Glutamatergic neuron (in vitro differentiated cells): ENCODE results near the gene OPTC. TPM values are rescaled to one million over a fixed set of nuclear protein-coding genes. Genes with fewer than 3 reads are reported as not detected.

Source experiments
- DNase-seq: peaks from one replicate; pipeline ENCODE4 v3.0.0; 2022
- H3K27ac Mint-ChIP-seq: one replicate; pipeline ENCODE4 v1.8.0; 2020; ENCODE audit warnings: mild to moderate bottlenecking, mixed read lengths, inconsistent platforms; ENCODE audit not compliant: unreplicated experiment
- H3K27me3 Mint-ChIP-seq: one replicate; pipeline ENCODE4 v1.8.0; 2020; ENCODE audit warnings: mild to moderate bottlenecking, moderate library complexity, mixed read lengths, inconsistent platforms; ENCODE audit not compliant: unreplicated experiment
- H3K36me3 Mint-ChIP-seq: one replicate; pipeline ENCODE4 v1.8.0; 2020; ENCODE audit warnings: mild to moderate bottlenecking, mixed read lengths, inconsistent platforms; ENCODE audit not compliant: unreplicated experiment
- H3K4me1 Mint-ChIP-seq: one replicate; pipeline ENCODE4 v1.8.0; 2020; ENCODE audit warnings: mild to moderate bottlenecking, low read depth, mixed read lengths, inconsistent platforms; ENCODE audit not compliant: unreplicated experiment
- H3K4me3 Mint-ChIP-seq: one replicate; pipeline ENCODE4 v1.8.0; 2020; ENCODE audit warnings: mild to moderate bottlenecking, mixed read lengths, inconsistent platforms; ENCODE audit not compliant: unreplicated experiment
- H3K9me3 Mint-ChIP-seq: one replicate; pipeline ENCODE4 v1.8.0; 2020; ENCODE audit warnings: mild to moderate bottlenecking, moderate library complexity, mixed read lengths, inconsistent platforms; ENCODE audit not compliant: unreplicated experiment
- total RNA-seq: library from RNA; stranded (reverse); fragmentation: NEBNext Ultra II Directional; extraction: Animal tissue kit (Norgen Biotek cat#: 25700); gene quantifications from one replicate; pipeline ENCODE4 v1.2.1, GENCODE V29; 2021; ENCODE audit not compliant: unreplicated experiment
- TF ChIP-seq, protein P1 (sequence below): fragments of 200-600 bp; sonication (generic); IDR thresholded peaks from one replicate; pipeline ENCODE4 v1.5.0; 2021; ENCODE audit not compliant: partially characterized antibody, unreplicated experiment

Gene OPTC
- total RNA-seq, 1 donor from 2014 or later, result not detected

GRCh38 chr1:203450001-203450400 is 44.0 kb upstream of the OPTC start:
- Mint-ChIP-seq H3K9me3 (peaks cover 9% of the 10 kb centered on the region), H3K27ac (no peak overlapping the region), H3K4me1 (peaks cover 30% of the 10 kb centered on the region), H3K27me3 (peaks cover 1% of the 10 kb centered on the region), H3K4me3 (no peak overlapping the region), H3K36me3 (peaks cover 3% of the 10 kb centered on the region)
- no peak for DNase-seq
- TF ChIP-seq, protein P1, sequence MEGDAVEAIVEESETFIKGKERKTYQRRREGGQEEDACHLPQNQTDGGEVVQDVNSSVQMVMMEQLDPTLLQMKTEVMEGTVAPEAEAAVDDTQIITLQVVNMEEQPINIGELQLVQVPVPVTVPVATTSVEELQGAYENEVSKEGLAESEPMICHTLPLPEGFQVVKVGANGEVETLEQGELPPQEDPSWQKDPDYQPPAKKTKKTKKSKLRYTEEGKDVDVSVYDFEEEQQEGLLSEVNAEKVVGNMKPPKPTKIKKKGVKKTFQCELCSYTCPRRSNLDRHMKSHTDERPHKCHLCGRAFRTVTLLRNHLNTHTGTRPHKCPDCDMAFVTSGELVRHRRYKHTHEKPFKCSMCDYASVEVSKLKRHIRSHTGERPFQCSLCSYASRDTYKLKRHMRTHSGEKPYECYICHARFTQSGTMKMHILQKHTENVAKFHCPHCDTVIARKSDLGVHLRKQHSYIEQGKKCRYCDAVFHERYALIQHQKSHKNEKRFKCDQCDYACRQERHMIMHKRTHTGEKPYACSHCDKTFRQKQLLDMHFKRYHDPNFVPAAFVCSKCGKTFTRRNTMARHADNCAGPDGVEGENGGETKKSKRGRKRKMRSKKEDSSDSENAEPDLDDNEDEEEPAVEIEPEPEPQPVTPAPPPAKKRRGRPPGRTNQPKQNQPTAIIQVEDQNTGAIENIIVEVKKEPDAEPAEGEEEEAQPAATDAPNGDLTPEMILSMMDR, result no peak

GRCh38 chr1:203450479-203451149 is 43.3 kb upstream of the OPTC start:
- no peak overlapping the region for H3K27ac Mint-ChIP-seq
- H3K4me3 Mint-ChIP-seq, result no peak overlapping the region
- DNase-seq, result no peak
- peaks cover 1% of the 10 kb centered on the region for H3K27me3 Mint-ChIP-seq
- no peaks in the 10 kb centered on the region for H3K36me3 Mint-ChIP-seq
- H3K4me1 Mint-ChIP-seq, result peaks cover 30% of the 10 kb centered on the region
- TF ChIP-seq, protein P1, result no peak
- peaks cover 9% of the 10 kb centered on the region for H3K9me3 Mint-ChIP-seq

DNA sequence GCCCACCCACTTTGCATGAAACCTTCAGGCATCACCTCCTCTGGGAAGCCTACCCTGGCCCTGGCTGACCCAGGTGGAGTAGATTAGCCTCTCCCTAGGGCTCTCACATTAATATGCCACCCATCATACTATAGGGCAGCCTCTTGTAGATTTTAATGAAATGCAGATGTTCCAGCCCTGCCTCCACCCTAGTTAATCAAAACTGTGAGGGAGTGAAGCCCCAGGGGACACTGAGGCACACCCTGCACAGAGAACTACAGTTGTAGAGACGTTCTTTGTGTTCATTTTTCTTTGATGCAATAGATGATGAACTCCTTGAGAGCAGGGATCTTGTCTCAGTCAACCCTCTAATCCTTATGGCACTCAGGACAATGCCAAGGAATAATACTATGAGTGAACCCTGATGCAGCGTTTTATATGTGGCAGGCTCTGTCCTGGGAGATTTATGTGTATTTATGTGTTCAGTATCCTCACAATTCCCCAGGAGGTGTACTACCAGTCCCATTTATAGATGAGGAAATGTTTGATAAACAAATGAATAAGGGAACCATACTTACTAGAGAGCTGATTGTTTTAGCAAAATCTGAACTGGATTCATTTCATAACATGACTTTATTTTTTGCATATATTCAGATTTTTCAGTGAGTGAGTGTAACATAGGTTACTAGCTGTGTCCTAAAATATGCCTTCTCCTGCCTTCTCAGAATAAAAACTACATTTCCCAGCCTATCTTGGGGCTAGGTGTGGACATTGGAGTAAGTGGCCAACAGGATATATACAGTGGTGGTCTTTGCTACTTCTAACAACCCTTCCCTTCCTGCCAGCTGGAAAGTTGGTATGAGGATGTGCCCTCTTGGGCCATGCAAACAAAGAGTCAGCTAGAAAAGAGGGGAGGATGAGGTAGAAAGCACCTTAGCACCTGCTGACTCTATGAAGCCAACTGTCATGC is 41.8 kb upstream of the OPTC start:
- Mint-ChIP-seq H3K36me3 (no peaks in the 10 kb centered on the region), H3K4me1 (peaks cover 30% of the 10 kb centered on the region), H3K27me3 (peaks cover 1% of the 10 kb centered on the region), H3K27ac (no peak overlapping the region), H3K9me3 (peaks cover 9% of the 10 kb centered on the region), H3K4me3 (no peak overlapping the region)
- DNase-seq, result no peak
- TF ChIP-seq, protein P1, result no peak

DNA sequence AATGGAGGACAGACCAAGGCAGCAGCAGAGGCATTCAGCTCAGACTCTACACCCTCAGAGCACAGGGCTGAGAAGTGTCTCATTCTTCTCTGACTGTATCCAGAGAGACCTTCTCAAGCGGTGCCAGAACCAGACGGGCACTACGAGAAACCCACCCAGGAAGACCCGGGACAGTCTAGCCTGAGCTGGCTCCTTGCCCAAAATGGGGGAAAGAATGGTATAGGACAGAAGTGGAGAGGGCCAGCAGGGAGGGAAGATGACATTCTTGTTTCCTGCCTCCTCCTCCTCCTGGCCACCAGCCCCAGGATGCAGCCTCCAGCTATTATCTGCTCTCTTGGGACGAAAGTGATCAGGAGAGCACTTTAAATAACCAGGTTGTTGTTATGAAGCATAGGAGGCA is 40.9 kb upstream of the OPTC start:
- no peaks in the 10 kb centered on the region for H3K36me3 Mint-ChIP-seq
- peaks cover 26% of the 10 kb centered on the region for H3K4me1 Mint-ChIP-seq
- H3K4me3 Mint-ChIP-seq, result no peak overlapping the region
- TF ChIP-seq, protein P1, result no peak
- H3K27ac Mint-ChIP-seq, result no peak overlapping the region
- DNase-seq, result no peak
- H3K9me3 Mint-ChIP-seq, result peaks cover 9% of the 10 kb centered on the region
- peaks cover 1% of the 10 kb centered on the region for H3K27me3 Mint-ChIP-seq

DNA sequence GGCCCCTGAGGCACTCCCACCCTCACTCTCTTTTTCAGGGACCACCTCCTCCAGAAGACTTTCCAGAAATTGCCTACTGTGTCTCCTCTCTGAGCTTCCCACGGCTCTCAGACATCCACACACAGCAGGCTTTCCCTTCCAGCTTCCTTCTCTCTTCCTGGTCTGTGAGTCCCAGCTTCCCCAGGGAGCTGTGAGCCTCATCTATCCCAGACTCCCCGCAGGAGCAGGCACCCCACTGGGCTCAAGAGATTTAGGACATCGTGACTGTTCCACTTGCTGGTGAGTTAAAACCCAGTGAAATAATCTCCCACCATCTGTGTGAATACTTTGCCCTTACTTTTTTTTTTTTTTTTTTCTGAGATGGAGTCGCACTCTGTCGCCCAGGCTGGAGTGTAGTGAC is 40.3 kb upstream of the OPTC start:
- DNase-seq, result no peak
- Mint-ChIP-seq H3K4me3 (no peak overlapping the region), H3K27ac (no peak overlapping the region), H3K9me3 (peaks cover 7% of the 10 kb centered on the region), H3K36me3 (no peaks in the 10 kb centered on the region), H3K27me3 (peaks cover 1% of the 10 kb centered on the region), H3K4me1 (peaks cover 20% of the 10 kb centered on the region)
- TF ChIP-seq, protein P1, result no peak
